Left lung (tissue), 10 donors: ENCODE data around the gene NCOA7. TPM values are rescaled to one million over a fixed set of nuclear protein-coding genes. Genes with fewer than 3 reads are reported as not detected.

Experiments
- ATAC-seq: fragments of 200-7000 bp; cut with Tn5 transposase; one replicate; pipeline ENCODE4 v1.9.1; 2020; ENCODE audit warnings: moderate library complexity
- DNase-seq, 4 donors: peaks; one replicate each; pipeline ENCODE4 v3.0.0-alpha.2; 2013 to 2020
- H3K27ac ChIP-seq, 2 donors: fragments of 200-600 bp; sonication (generic) in 1 of 2; one replicate each; pipeline versions ENCODE4 v1.5.0 to v1.8.0; 2020 to 2021
- H3K27me3 ChIP-seq, 2 donors: fragments of 200-600 bp; sonication (generic) in 1 of 2; one replicate each; pipeline versions ENCODE4 v1.5.0 to v1.8.0; 2020 to 2021
- H3K36me3 ChIP-seq, 2 donors: fragments of 200-600 bp; sonication (generic) in 1 of 2; one replicate each; pipeline versions ENCODE4 v1.5.0 to v1.8.0; 2020 to 2021
- H3K4me1 ChIP-seq, 2 donors: fragments of 200-600 bp; one replicate each; pipeline ENCODE4 v1.8.0; 2021
- H3K4me3 ChIP-seq, 2 donors: fragments of 200-600 bp; sonication (generic) in 1 of 2; one replicate each; pipeline versions ENCODE4 v1.5.0 to v1.8.0; 2020 to 2021; ENCODE audit warnings: mild to moderate bottlenecking in 1 of 2
- H3K9me3 ChIP-seq, 2 donors: fragments of 200-600 bp; sonication (generic) in 1 of 2; one replicate each; pipeline versions ENCODE4 v1.5.0 to v1.8.0; 2020 to 2021
- intact Hi-C, 2 donors: fragments of 100-400 bp; cut with DNase I; formaldehyde crosslinking; loops; one replicate each; pipeline versions ENCODE4 v1.11.2 to v1.14.2; 2022
- polyA plus RNA-seq, 6 donors: library from polyadenylated mRNA; unstranded; fragments of 120-200 nt; gene quantifications; one replicate each; pipeline ENCODE4 v1.2.1, GENCODE V29; 2013; ENCODE audit not compliant: insufficient read length in 6 of 6
- total RNA-seq, 2 donors: library from RNA; stranded (reverse); fragmentation: NEBNext Ultra II Directional; extraction: Animal tissue kit (Norgen Biotek cat#: 25700); gene quantifications; one replicate each; pipeline ENCODE4 v1.2.1, GENCODE V29; 2021
- TF ChIP-seq, protein P1 (sequence below), 2 donors: fragments of 200-600 bp; sonication (generic) in 1 of 2; IDR thresholded peaks; one replicate each; pipeline versions ENCODE4 v1.5.0 to v1.8.0; 2021; ENCODE audit warnings: antibody characterized with exemption in 2 of 2
- donor health status: DM: no; HTN: yes; CAD: no.
- donor health status: DM: no; HTN: no; CAD: no.

Gene NCOA7
- total and polyA plus RNA-seq, 8 donors, result 16.1 to 94.3 (median 18.3) TPM

DNA sequence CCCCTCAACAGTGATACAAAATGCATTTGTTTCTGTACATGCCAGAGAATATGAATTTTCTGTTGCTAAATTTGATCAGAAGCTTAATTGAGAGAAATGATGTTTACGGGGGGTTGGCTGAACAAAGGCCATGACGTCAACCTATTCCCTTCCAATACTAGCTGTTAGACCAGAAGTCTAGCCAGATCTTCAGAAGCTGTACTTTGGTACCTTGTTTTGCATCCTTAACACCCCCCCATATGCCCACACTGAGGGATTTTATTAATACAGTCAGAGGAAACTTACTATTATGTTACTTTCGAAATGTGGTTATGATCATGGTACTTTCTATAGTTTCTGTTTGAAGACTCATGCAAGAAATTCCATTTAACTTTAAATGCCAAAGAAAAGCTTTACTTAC, 3.1 kb downstream of the NCOA7 start:
- Histone ChIP-seq H3K27me3 (no peaks in the 10 kb centered on the region), H3K27ac (peak overlapping the region; percentile 15 to 98), H3K9me3 (no peaks in the 10 kb centered on the region), H3K4me3 (no peak overlapping the region), H3K36me3 (no peaks in the 10 kb centered on the region), H3K4me1 (peaks cover 18 to 55% of the 10 kb centered on the region in 2 donors)
- no peak for ATAC-seq
- intact Hi-C loops, result no loop called here
- DNase-seq, result no peak
- TF ChIP-seq, protein P1, sequence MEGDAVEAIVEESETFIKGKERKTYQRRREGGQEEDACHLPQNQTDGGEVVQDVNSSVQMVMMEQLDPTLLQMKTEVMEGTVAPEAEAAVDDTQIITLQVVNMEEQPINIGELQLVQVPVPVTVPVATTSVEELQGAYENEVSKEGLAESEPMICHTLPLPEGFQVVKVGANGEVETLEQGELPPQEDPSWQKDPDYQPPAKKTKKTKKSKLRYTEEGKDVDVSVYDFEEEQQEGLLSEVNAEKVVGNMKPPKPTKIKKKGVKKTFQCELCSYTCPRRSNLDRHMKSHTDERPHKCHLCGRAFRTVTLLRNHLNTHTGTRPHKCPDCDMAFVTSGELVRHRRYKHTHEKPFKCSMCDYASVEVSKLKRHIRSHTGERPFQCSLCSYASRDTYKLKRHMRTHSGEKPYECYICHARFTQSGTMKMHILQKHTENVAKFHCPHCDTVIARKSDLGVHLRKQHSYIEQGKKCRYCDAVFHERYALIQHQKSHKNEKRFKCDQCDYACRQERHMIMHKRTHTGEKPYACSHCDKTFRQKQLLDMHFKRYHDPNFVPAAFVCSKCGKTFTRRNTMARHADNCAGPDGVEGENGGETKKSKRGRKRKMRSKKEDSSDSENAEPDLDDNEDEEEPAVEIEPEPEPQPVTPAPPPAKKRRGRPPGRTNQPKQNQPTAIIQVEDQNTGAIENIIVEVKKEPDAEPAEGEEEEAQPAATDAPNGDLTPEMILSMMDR (IDR thresholded peaks at IDR 0.05), result no peak

DNA sequence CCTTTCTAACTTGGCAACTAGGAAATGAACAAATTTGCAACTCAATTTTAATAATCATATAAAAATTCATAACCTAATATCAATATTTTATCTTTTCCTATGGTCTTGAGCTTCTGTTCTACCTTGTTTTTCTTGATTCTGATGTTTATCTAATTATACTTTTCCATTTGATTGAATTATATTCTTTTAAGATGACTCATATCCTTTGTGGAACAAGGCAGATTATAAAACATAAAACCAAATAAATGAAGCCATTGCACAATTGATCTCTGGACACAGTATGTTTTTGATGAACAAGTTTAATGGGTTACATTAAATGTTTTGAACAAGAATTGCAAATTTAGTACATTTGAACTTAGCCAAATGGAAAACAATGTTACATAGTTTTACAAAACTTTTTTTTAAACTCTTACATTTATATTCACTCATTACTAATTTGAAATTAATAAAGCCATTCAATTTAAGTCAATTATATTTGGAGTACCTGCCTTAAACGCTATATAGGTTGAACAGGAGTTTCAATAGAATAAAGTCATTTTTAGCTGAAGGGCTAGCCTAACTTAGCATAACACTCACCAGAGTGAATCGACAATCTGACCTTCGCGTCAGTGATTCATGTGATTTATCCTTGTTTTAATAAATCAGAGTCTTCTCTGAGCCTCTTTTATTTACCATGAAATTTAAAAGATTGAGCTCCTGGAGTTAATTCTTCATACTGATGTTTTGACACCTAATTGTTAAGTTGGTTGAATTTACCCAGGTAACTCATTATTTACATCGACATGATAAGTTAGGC, 3.8 kb downstream of the NCOA7 start:
- Histone ChIP-seq H3K4me1 (peaks cover 18 to 57% of the 10 kb centered on the region in 2 donors), H3K9me3 (no peaks in the 10 kb centered on the region), H3K27me3 (no peaks in the 10 kb centered on the region), H3K27ac (peak overlapping the region in 1 of 2 donors; percentile 98), H3K36me3 (no peaks in the 10 kb centered on the region), H3K4me3 (no peak overlapping the region)
- DNase-seq (no peak), ATAC-seq (no peak)
- intact Hi-C loops, result no loop called here
- TF ChIP-seq, protein P1 (IDR thresholded peaks at IDR 0.05), result no peak

DNA sequence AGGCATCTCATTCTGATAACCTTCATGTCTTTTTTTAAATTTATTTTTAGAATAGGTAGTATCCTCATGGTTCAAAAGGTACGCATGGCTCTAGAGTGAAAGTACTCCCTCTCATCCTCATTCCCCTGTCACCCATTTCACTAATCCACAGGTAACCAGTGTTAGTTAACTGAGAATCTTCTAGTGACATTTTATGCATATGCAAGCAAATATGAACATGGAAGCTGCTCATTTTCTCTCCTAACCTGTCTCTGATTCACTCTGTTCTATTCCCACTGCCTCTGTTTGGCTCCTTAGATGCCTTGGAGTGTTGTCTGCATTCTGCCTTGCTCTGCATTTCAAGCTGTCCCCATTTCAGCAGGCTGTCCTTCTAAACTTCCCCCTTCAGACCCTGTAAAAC, 4.5 kb downstream of the NCOA7 start:
- H3K27me3 ChIP-seq, result no peaks in the 10 kb centered on the region
- H3K4me3 ChIP-seq, result no peak overlapping the region
- no peak for ATAC-seq
- TF ChIP-seq, protein P1 (IDR thresholded peaks at IDR 0.05), result no peak
- intact Hi-C loops, result no loop called here
- H3K4me1 ChIP-seq, result peaks cover 12 to 51% of the 10 kb centered on the region in 2 donors
- no peaks in the 10 kb centered on the region for H3K9me3 ChIP-seq
- no peaks in the 10 kb centered on the region for H3K36me3 ChIP-seq
- H3K27ac ChIP-seq, result no peak overlapping the region
- no peak for DNase-seq

DNA sequence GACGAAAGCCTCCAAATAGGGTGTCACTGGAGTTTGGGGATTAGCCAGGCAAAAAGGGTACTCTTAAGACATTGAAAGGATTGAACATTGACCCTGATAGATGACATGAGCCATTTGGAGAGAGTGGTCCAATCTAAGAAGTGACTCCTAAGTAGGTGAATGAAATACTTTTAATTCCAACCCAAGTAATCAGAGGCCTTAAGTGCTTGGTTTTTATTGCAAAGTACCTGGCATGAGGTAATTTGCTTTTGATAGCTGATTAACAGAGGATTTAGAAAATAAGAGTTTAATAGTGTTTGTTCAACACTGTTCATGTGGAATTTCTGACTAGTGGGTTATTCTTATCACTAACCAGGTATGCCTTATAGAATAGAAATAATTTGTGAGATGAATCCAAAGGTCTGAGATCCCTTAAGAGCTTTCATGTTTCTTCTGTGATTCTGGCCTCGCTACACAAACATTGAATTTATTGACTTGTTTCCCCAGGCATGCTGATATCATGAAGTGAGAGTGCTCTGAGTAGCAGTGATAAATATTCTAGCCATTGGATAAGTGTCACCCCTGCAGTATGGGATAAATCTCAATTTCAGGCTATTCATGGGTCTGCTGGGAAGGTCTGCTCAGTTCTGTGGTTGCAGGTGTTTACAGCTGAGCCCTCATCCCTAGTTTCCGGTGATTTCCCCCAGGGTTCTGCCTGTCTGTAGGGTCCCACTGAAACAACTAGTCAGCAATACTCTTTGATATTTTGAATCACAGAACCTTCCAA, 6.5 kb downstream of the NCOA7 start:
- no peaks in the 10 kb centered on the region for H3K27me3 ChIP-seq
- no peak overlapping the region for H3K4me3 ChIP-seq
- H3K36me3 ChIP-seq, result no peaks in the 10 kb centered on the region
- peaks cover 12 to 41% of the 10 kb centered on the region in 2 donors for H3K4me1 ChIP-seq
- ATAC-seq, result peak; percentile 68
- no peak for DNase-seq
- TF ChIP-seq, protein P1 (IDR thresholded peaks at IDR 0.05), result no peak
- H3K27ac ChIP-seq, result peak overlapping the region; percentile 51 to 70
- intact Hi-C loops, result no loop called here
- H3K9me3 ChIP-seq, result no peaks in the 10 kb centered on the region

DNA sequence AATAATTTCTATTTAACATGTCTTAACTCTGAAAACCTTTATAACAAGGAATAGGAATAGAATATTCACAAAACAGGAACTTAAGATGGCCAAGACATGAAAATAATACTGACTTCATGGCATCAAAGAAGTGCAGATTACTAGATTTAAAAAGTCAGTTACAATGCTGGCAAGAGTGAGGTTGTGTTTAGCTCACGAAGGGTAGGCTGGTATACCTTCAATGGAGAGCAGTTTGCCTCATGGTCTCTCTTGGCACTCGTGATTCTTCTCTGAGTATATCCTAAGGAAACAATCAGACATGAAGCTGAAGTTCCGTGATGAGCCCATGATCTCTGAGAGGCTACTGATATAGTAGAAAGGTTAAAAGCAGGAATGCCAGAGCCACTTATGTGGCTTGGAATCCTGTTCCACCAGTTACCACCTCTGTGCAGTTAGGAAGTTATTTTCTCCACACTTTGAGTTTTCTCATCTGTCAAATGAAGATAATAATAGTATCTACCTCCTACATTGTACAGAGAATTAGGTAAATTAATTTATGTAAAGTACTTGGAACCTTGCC, 7.2 kb downstream of the NCOA7 start:
- peak overlapping the region; percentile 51 to 70 for H3K27ac ChIP-seq
- H3K4me1 ChIP-seq, result peaks cover 12 to 38% of the 10 kb centered on the region in 2 donors

More for the DNA sequence above, 7.2 kb downstream of the NCOA7 start:
- Histone ChIP-seq H3K4me3 (no peak overlapping the region), H3K27me3 (no peaks in the 10 kb centered on the region), H3K9me3 (no peaks in the 10 kb centered on the region), H3K36me3 (no peaks in the 10 kb centered on the region)
- DNase-seq (no peak), ATAC-seq (peak; percentile 65)
- TF ChIP-seq, protein P1 (IDR thresholded peaks at IDR 0.05), result no peak
- intact Hi-C loops, result no loop called here
